Neuron (in vitro differentiated cells): ENCODE results near the gene LRRC57.

Source experiments
- H2AFZ ChIP-seq: one replicate; pipeline ENCODE4 v1.6.1; 2013; ENCODE audit warnings: low read depth, mild to moderate bottlenecking, inconsistent platforms, low read length, moderate library complexity
- H3K27me3 ChIP-seq: one replicate; pipeline ENCODE4 v1.6.1; 2013; ENCODE audit warnings: low read length; ENCODE audit not compliant: insufficient read depth
- H3K36me3 ChIP-seq: one replicate; pipeline ENCODE4 v1.6.1; 2013; ENCODE audit warnings: low read length; ENCODE audit not compliant: insufficient read depth
- H3K4me1 ChIP-seq: one replicate; pipeline ENCODE4 v1.6.1; 2013; ENCODE audit warnings: low read length; ENCODE audit not compliant: insufficient read depth
- H3K4me3 ChIP-seq: 2 replicates; pipeline ENCODE4 v1.5.1; 2013; ENCODE audit warnings: mild to moderate bottlenecking, low read length, moderate library complexity
- H3K9me3 ChIP-seq: one replicate; pipeline ENCODE4 v1.6.1; 2013; ENCODE audit warnings: low read length

The LRRC57 gene

GRCh38 chr15:42548249-42549031 is at the start of gene LRRC57, which contains the start of gene HAUS2:
TSS of gene LRRC57 (minus strand) at chr15:42548793. CDS start at chr15:42548434, 359 bp downstream.
TSS of gene HAUS2 (plus strand) at chr15:42548838. CDS start at chr15:42548873, 35 bp downstream.
- Histone ChIP-seq H3K4me3 (peak within 1 kb of the TSS; percentile 80), H3K9me3 (no peaks in the 10 kb centered on the region), H3K27me3 (no peaks in the 10 kb centered on the region), H3K36me3 (peaks cover 28% of the 10 kb centered on the region), H3K4me1 (peaks cover 22% of the 10 kb centered on the region), H2AFZ (peak within 1 kb of the TSS; percentile 79)

GRCh38 chr15:42595626-42596240 is 47.1 kb upstream of the LRRC57 start:
- Histone ChIP-seq H2AFZ (no peak overlapping the region), H3K9me3 (peaks cover 4% of the 10 kb centered on the region), H3K4me1 (no peaks in the 10 kb centered on the region), H3K36me3 (peaks cover 35% of the 10 kb centered on the region), H3K4me3 (no peak overlapping the region), H3K27me3 (no peaks in the 10 kb centered on the region)

- Histone ChIP-seq H3K9me3 (no peaks in the 10 kb centered on the region), H2AFZ (no peak overlapping the region), H3K4me3 (no peak overlapping the region), H3K27me3 (no peaks in the 10 kb centered on the region), H3K4me1 (no peaks in the 10 kb centered on the region), H3K36me3 (peaks cover 28% of the 10 kb centered on the region)
Measured at GRCh38 chr15:42594095-42594494, 45.5 kb upstream of the LRRC57 start.

GRCh38 chr15:42593143-42593542 is 44.5 kb upstream of the LRRC57 start:
- Histone ChIP-seq H3K4me3 (no peak overlapping the region), H3K4me1 (no peaks in the 10 kb centered on the region), H3K36me3 (peaks cover 27% of the 10 kb centered on the region), H3K9me3 (no peaks in the 10 kb centered on the region), H3K27me3 (no peaks in the 10 kb centered on the region), H2AFZ (no peak overlapping the region)

GRCh38 chr15:42592716-42593115 is 44.1 kb upstream of the LRRC57 start:
- no peaks in the 10 kb centered on the region for H3K27me3 ChIP-seq
- no peak overlapping the region for H2AFZ ChIP-seq
- H3K4me1 ChIP-seq = no peaks in the 10 kb centered on the region
- peaks cover 27% of the 10 kb centered on the region for H3K36me3 ChIP-seq
- H3K9me3 ChIP-seq = no peaks in the 10 kb centered on the region
- H3K4me3 ChIP-seq = no peak overlapping the region

- Histone ChIP-seq H3K36me3 (peaks cover 27% of the 10 kb centered on the region), H3K27me3 (no peaks in the 10 kb centered on the region), H3K9me3 (no peaks in the 10 kb centered on the region)
Measured at GRCh38 chr15:42591238-42591934, 42.8 kb upstream of the LRRC57 start.

GRCh38 chr15:42590619-42591237 is 42.1 kb upstream of the LRRC57 start:
- H3K4me3 ChIP-seq = no peak overlapping the region
- H3K36me3 ChIP-seq = peaks cover 26% of the 10 kb centered on the region
- no peaks in the 10 kb centered on the region for H3K27me3 ChIP-seq
- H3K9me3 ChIP-seq = no peaks in the 10 kb centered on the region
- no peaks in the 10 kb centered on the region for H3K4me1 ChIP-seq
- no peak overlapping the region for H2AFZ ChIP-seq

More at GRCh38 chr15:42591238-42591934, 42.8 kb upstream of the LRRC57 start:
- Histone ChIP-seq H3K4me1 (no peaks in the 10 kb centered on the region), H3K4me3 (no peak overlapping the region), H2AFZ (no peak overlapping the region)

GRCh38 chr15:42584031-42584765 is 35.6 kb upstream of the LRRC57 start:
- Histone ChIP-seq H3K9me3 (no peaks in the 10 kb centered on the region), H3K4me3 (no peak overlapping the region), H2AFZ (peak overlapping the region; percentile 33), H3K27me3 (no peaks in the 10 kb centered on the region), H3K36me3 (peaks cover 12% of the 10 kb centered on the region), H3K4me1 (peaks cover 26% of the 10 kb centered on the region)

- Histone ChIP-seq H3K36me3 (peaks cover 12% of the 10 kb centered on the region), H3K27me3 (no peaks in the 10 kb centered on the region), H3K4me1 (peaks cover 26% of the 10 kb centered on the region), H3K9me3 (no peaks in the 10 kb centered on the region), H3K4me3 (no peak overlapping the region), H2AFZ (no peak overlapping the region)
Measured at GRCh38 chr15:42582569-42583375, 34.2 kb upstream of the LRRC57 start.

GRCh38 chr15:42581272-42581730 is 32.7 kb upstream of the LRRC57 start:
- Histone ChIP-seq H3K36me3 (peaks cover 11% of the 10 kb centered on the region), H3K4me3 (no peak overlapping the region), H3K9me3 (no peaks in the 10 kb centered on the region)

GRCh38 chr15:42578984-42579537 is 30.5 kb upstream of the LRRC57 start:
- H3K4me3 ChIP-seq = no peak overlapping the region
- no peaks in the 10 kb centered on the region for H3K9me3 ChIP-seq
- peaks cover 29% of the 10 kb centered on the region for H3K4me1 ChIP-seq
- no peak overlapping the region for H2AFZ ChIP-seq
- H3K27me3 ChIP-seq = no peaks in the 10 kb centered on the region
- H3K36me3 ChIP-seq = no peaks in the 10 kb centered on the region

More at GRCh38 chr15:42581272-42581730, 32.7 kb upstream of the LRRC57 start:
- Histone ChIP-seq H3K4me1 (peaks cover 34% of the 10 kb centered on the region), H2AFZ (peak overlapping the region; percentile 53), H3K27me3 (no peaks in the 10 kb centered on the region)
